HG03354 (cell line): ENCODE measurements around the gene SLC66A2.

Source experiments
- ATAC-seq: cut with Tn5 transposase; IDR thresholded peaks from one replicate; pipeline ENCODE4 v1.9.1; 2021; ENCODE audit warnings: mild to moderate bottlenecking; ENCODE audit not compliant: unreplicated experiment, poor library complexity, severe bottlenecking

Gene SLC66A2

GRCh38 chr18:79953971-79954651 is 2.7 kb upstream of the SLC66A2 start:
- no peak for ATAC-seq

DNA sequence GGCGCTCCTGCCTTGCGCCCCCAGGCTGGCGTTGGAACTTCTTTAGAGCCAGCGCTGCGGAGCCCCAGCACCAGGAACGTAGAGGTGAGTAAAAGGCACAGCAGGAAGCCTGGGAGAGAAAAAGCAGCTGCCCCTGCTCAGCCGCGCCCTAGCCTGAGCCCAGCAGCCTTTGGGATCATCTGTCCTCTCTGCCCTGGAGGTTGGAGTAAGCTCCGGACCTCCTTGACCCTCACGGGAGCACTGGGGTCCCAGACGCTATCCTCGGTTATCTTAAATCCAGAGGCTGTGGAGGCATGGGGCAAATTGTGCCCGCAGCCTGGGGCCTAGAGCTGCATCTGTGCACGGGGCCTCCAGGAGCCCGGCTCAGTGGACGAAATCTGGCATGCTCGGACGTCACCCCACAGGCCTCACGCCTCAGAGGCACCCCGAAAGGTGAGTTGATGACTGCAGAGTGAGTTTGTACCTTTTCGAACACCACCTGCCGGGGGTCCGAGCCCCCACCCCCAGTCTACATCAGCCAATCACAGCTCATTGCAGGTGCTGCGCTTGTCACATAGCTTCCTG is 1.6 kb upstream of the SLC66A2 start:
- ATAC-seq = no peak

- ATAC-seq = no peak
Measured at GRCh38 chr18:79952456-79952995, 1.1 kb upstream of the SLC66A2 start.

DNA sequence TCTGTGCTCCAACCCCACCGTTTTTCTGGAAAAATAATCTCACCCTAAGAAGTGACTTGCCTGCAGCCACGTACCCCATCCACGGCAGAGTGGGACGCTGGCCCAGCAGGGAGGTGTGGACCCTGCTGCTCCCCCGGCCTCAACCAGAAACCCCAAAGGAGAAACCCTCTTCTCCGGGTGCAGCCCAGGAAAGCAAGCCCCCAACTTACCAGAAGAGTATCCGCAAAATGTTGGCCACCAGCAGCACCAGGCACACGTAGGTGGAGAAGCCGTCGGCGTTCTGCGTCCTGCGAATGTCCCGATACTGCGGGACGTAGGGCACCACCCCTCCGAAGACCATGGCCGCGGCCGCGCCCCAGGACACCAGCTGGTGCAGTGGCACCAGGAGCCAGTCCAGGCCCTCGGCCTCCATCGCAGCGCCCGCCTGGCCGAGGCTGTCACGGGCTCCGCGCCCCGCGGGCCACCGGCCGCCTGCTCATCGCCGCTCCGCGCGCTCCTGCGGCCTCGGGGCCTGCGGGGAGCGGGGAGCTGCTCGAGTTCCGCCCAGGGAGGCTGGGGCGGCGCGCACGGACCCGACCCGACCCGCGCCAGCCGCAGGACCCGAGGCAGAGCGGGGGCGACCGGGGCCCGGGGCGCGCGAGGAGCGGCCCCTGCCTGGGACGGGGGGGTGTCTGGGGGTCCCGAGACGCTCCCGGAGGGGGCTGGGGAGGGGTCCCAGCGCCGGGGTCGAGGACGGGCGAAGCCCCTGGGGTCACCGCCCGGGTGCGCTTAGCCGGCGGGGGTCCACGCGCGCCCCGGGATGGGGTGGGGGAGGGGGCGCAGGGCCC is 725 bp downstream of the SLC66A2 start:
- ATAC-seq = peak; percentile 42

DNA sequence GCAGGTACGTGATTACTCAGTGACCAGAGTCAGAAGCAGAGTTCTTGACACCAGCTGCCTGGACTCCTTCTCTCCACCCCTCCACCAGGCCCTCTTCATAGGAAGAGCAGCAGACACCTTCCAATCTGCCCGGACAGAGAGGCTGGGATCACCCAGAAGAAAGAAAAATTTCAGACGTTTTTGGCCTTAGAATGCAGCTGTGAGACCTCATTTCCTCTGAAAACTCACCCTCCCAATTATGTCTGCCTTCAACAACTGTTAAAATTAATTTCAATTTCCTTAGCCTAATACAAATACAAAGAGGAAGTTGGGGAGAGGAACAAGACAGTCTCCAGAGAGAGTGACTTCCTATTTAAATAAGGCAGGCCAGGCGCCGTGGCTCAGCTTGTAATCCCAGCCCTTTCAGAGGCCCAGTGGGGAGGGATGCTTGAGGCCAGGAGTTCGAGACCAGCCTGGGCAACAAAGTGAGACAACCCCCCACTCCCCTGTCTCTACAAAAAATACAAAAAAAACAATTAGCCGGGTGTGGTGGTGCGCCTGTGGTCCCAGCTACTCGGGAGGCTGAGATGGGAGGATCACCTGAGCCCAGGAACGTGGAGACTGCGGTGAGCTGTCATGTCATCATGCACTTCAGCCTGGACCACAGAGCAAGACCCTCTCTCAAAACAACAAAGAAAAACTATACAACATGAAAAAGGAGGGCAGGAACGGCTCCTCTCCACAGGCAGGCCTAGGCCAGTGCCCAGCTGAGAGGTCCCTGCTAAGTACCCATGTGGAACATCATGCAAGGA is 1.6 kb downstream of the SLC66A2 start:
- no peak for ATAC-seq

- ATAC-seq = no peak
Measured at GRCh38 chr18:79948719-79949411, 2.6 kb downstream of the SLC66A2 start.

DNA sequence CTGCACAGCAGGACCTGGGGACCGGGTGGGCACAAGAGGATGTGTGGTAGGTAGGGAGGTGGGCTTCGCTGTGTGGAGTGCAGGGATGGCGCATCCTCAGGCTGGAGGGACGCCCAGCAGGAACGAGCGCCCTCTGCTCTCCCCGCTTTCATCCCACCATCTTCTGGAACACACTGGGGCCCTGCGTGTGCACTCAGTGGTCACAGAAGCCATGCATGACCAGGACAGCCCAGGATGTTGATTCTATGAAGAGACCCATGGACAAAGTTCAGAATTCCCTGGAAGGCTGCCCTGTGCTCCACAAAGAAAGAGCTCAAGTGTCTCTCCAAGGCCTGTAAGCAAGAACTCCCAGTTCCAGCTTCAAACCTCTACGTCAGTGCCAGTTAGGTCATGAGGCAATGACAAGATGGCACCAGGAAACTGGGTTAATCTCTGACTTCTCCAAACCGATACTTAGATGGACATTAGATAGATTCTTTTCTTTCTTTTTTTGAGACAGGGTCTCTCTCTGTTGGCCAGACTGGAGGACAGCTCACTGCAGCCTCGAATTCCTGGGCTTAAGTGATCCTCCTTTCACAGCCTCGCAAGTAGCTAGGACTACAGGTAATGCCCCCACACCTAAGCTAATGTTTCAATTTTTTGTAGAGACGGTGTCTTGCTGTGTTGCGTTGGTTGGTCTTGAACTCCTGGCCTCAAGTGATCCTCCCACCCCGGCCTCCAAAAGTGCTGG is 3.4 kb downstream of the SLC66A2 start:
- no peak for ATAC-seq

DNA sequence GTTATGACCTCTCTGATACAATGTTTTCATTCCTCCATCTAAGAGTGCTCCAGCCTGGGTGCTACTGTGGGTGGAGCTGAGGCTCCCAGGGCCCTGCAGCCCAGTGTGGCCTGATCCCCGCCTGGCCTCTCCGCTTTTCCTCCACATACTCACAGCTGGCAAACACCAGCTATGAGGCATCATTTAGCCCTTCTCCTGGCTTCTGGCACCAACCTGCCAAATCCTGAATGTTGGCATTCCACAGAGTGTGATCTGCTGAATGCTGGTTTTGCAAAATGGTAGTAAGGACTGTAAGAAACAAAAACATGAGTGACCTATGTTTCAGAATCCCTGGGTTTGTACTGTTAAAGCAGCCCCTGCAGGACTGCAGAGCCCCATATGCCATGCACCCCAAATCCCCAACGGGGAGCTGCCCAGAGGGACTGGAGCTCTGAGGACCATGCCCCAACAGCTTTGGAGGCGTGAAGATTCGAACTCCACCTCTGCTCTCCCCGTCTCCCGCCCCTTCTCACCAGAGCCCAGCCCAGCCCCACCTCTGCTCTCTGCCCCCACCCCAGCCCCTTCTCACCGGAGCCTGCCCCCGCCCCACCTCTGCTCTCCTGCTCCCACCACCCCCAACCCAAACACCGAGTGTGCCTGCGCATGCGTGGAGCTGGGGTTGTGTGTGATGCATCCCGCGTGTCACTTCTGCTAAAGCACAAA is 4.2 kb downstream of the SLC66A2 start:
- ATAC-seq = no peak

- ATAC-seq = no peak
Measured at GRCh38 chr18:79945118-79946042, 6.1 kb downstream of the SLC66A2 start.

GRCh38 chr18:79944746-79945117 is 6.7 kb downstream of the SLC66A2 start:
- ATAC-seq = no peak

GRCh38 chr18:79944126-79944731 is 7.2 kb downstream of the SLC66A2 start:
- no peak for ATAC-seq

DNA sequence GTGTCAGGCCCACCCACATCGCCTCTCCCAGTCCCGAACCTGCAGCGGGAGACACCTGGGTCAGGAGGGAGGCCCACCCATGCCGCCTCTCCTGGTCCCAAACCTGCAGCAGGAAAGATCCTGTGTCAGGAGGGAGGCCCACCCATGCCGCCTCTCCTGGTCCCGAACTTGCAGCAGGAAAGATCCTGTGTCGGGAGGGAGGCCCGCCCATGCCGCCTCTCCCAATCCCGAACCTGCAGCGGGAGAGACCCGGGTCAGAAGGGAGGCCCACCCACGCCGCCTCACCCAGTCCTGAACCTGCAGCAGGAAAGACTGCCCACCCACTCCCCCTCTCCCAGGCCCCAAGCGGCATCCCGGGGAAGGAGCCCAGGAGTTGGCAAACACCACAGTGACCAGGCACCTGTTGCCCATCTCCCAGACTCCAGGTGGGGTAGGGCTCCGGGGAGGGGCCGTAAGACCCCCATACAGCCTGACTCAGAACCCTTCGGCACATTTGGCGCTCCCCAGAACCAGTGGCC is 7.8 kb downstream of the SLC66A2 start:
- no peak for ATAC-seq

- no peak for ATAC-seq
Measured at GRCh38 chr18:79942786-79943607, 8.5 kb downstream of the SLC66A2 start.

- ATAC-seq = no peak
Measured at GRCh38 chr18:79942211-79942610, 9.2 kb downstream of the SLC66A2 start.

GRCh38 chr18:79941473-79942119 is 9.9 kb downstream of the SLC66A2 start:
- ATAC-seq = no peak
